Measurements from ENCODE around the gene FNIP1.
"Not testable (repeated sequence)": the region's sequence is repeated elsewhere in the genome, so short reads cannot be mapped to it uniquely, and the experiment has no call there.

The FNIP1 gene

DNA sequence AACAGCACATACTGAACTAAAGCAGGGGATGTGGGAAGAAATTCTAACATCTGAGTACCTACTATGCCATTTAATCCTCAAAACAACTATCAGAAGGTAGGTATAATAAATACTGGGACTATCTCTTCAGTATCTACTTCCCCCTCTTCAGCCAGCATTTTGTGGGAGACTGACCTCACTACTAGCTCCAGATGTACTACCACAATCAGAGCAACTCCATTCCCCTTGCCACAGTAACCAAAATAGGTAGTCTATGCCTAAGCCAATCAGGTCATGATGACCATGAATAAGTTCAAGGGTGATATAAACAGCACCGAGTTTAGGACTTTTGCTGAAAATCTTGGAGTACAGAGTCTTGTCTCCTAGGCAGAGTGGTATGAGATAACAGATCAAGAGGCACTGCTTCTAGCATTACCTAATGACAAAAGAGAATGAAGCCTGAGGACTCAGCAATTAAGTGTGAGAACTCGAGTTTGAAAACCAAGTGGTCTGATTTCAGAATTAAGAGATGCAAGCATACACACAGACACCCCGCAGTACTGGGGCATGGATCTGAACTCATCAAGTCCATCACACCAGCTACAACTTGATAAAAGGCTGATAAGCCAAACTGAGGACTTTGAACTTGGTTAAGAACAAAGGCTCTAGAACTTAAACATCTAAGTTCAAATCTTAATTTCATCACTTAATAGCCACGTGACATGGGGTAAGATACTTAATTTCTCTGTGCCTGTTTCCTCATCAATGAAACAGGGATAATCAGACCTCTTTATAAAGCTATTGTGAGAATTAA is 9.7 kb downstream of the FNIP1 start:
- DNase-seq: no peak

DNA sequence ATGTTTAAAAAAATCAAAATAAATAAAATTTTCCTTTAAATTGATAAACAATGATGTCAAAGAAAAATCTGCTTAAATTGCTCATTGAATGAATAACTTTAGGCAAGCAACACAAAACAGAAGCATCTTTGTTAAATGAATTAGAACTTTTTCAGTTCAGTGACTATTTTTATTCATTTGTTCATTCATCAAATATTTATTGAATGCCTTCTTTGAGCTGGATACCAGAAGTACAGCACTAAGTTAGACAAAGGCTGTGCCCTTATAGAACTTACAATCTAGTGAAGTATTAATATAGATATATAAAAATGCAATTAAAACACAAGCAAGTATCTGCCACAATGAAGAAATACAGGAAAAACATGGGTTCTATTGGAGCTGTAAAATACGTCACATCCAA is 10.8 kb downstream of the FNIP1 start:
- DNase-seq: no peak

DNA sequence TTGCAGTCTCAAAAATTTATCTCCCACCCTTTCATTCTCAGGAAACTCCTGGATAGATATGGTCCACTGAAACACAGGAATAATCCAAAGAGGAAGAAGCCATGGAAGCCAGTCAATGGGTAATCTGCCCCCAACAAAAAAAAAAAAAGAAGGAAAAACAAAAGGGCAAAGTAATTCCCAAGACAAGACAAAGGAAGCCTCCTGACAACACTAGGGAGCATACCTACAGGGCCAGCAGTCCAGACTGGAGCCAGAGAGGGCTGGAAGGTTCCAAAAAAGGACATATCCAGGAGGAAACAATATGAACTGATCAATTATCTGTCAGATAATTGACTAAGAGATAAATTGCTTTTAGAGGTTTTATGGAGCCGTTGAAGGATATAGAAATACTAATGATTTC is 12.9 kb downstream of the FNIP1 start:
- no peak for DNase-seq

DNA sequence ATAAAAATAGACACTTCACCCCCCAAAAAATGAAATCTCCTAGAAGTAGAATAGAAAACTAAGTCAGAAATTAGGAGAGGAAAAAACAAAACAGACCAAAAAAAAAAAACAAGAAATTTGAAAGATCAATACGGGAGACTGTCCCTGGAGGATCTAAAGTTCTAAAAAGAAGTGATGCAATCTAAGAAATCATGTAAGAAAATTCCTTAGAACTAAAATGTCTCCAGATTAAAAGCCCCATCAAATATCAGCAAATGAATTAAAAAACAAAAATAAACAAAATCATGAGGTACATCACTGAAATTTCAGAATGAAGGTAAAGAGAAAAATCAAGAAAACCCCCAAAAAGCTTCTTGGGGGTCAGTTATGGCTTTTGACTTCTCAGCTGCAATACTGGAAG is 13.5 kb downstream of the FNIP1 start:
- no peak for DNase-seq

DNA sequence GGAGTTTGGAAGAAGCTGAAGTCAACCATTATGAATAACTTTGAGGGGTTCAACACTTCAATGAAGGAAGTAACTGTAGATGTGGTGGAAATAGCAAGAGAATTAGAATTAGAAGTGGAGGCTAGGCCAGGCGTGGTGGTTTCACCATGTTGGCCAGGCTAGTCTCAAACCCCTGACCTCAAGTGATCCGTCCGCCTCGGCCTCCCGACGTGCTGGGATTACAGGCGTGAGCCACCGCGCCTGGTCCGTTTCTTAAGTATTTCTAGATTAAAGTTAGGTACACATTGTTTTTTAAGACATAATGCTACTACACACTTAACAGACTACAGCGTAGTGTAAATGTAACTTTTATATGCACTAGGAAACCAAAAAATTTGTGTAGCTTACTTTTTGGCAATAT is 14.1 kb downstream of the FNIP1 start:
- no peak for DNase-seq

DNA sequence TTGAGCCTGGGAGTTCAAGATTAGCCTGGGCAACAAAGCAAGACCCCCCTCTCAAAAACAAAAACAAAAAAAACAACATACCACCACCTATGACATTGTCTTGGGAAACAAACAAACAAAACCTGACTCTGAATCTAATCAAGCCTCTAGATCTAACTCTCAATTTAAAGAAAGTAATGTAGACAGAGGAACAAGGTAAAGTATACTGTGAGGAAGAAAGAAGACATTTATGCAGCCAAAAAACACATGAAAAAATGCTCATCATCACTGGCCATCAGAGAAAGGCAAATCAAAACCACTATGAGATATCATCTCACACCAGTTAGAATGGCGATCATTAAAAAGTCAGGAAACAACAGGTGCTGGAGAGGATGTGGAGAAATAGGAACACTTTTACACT is 18.7 kb downstream of the FNIP1 start:
- not testable (repeated sequence) for DNase-seq

DNA sequence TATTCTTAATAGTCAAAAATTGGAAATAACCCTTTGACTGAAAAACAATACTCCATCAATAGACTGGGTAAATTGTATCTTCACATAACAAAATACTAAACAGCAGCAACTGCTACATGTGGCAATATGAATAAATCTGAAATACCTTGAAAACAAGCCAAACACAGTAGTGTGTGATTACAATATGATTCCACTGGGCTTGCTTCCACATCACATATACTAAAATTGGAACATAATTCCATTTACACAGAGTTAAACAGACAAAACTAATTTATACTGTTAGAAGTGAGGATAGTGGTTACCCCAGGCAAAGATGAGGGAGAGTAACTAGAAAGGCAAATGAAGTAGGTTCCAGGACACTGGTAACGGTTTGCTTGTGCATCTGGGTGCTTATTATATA is 20.4 kb downstream of the FNIP1 start:
- DNase-seq: no peak

DNA sequence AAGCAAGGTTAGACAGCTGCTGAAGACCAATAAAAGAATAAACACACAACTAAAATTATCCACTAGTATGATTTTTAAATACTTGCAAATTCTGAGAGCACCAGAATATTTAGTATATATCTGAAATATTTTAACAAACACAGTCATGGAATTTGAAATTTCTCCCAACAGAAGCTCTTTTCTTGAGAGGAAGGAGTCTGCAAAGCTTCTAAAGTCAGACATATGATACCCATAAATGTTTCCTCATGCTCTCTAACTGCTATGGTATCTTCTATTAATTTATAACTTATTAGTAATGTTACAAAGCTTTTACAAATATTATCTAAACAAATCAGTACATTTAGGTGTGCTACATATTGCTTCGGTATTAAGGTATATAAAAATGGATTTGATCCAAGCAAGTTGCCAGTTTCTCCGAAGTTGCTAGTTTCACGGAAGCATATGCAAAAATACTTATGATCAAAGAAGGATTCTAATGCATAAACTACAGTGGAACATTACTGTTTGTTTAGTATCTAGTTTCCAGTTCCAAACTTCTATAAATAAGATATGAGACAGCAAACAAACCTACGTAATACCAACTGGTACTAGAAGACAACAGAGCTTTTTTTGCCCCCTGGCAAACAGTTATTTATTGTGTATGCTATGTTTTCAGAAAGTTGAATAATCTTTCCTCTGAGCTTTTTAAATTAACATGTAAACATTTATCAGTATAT is 22.0 kb downstream of the FNIP1 start:
- no peak for DNase-seq

DNA sequence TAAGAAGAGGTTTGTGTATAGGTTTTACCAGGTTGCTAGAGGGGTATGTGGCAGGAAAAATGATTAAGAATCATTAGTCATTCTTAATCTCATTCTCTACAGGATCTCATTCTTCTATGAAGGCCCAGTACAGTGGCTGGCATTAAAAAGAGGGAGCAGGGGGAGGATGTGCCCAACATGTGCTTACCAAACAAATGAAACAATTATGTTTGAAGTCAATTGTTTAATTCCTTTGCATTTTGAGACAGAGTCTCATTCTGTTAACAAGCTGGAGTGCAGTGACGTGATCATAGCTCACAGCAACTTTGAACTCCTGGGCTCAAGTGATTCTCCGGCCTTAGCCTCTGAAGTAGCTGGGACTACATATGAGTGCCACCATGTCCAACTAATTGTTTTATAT is 23.0 kb downstream of the FNIP1 start:
- no peak for DNase-seq

DNA sequence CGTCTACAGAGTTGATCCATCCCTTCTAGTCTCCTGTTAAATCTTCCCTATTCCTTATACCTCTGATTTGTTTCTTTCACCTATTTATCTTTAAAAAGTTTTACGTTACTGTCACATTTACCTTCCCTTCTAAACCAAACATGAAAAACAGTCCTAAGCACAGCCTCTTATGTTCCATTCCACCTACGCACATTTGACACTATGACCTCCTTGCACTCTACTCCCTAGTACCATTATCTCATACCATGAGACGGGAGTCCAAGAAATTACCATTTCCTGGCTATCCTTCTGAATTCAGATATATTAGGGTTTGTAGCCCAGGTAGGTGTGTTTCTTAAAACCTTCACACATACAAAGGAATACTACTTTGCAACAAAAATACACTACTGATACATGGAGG is 25.1 kb downstream of the FNIP1 start:
- DNase-seq: no peak

DNA sequence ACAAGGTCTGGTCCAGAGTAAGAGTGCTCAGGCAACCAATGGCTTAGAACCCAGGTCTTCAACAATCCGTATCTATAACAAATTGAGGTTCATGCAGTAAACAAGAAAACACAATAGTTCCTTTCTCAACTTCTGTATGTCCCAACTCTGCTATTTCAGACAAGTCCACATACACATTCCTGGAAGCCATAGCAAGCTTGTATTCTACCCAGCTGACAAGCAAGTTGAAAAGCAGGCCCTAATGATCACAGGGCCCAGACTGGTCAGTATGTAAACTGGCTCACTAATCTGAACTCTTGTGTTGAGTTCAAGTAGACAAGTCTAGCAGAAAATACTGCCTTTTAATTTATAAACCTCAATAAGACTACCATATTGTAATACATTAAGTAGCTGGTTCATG is 26.9 kb downstream of the FNIP1 start:
- peak; percentile 46 for DNase-seq

DNA sequence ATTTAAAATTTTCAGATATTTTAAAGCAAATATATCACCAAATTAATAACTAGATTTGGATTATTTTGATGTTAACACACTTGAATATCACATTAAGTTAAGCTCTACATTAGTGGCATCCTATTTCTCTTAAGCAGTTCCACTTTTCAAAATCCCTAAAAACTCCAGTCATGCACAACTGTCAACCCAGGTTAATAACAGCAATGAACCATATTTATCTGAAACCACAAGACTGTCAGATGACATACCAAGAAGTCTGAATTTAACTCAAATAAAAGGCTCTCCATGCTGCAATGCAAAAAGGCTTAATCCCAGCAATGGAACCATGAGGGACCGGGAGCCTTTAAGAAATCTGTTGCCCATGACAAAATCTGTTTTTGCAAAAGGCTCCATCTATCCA is 27.5 kb downstream of the FNIP1 start:
- peak; percentile 68 for DNase-seq

DNA sequence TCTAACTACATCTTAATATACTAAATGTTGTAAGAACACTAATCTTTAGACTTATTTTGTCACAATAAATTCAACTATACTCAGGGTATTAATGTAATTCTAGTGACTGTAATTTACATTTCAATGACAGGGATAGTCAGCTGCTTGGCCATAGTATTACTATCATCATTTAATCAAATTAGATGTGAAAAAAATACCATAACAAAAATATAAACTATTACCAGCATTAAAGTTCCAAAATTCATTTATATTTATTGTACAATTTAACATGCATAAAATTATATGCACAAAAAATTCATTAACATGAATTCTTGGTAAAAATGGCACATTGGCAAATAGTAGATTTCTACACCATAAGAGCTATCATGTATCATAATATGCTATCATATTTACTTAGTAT is 28.9 kb downstream of the FNIP1 start:
- DNase-seq: no peak

DNA sequence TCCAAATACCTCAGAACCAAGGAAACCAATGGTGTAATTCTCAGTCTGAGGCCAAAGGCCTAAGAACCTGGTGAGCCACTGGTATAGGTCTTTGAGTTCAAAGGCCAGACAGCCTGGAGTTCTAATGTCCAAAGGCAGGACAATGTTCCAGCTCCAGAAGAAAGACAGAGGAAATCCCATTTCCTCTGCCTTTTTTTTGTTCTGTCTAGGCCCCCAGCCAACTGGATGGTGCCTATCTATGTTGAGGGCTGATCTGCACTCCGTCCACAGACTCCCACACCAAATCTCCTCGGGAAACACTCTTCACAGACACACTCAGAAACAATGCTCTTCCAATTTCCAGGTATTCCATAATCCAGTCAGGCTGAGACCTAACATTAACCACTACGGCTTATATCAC is 30.1 kb downstream of the FNIP1 start:
- no peak for DNase-seq

DNA sequence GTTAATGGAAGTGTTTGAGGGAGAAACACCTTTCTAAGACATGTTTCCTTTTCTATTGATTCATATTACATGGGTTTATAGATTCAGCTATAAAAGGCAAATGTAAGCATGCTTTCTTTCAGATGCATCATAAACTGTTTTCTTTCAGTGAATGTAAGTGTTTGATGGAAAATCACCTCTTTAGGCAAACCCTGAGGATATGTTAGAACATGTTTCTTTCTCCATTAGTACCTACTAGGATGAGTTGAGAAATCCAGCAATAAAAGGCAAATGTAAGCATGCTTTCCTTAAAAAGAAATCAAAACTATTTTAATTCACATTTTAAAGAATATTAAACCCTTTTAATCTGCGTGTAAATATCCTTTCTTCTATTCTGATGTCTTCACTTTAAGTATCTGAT is 31.6 kb downstream of the FNIP1 start:
- DNase-seq: no peak

DNA sequence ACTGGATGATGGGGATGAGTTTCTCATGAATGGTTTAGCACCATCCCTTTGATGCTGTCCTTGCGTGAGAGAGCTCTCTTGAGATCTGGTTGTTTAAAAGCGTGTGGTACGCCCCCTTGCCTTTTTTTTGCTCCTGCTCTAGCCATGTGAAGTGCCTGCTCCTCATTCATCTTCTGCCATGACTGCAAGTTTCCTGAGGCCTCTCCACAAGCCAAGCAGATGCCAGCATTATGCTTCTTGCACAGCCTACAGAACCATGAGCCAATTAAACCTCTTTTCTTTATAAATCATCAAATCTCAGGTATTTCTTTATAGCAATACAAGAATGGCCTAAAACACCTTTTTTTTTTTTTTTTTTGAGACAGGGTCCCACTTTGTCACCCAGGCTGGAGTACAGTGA is 32.8 kb downstream of the FNIP1 start:
- no peak for DNase-seq

DNA sequence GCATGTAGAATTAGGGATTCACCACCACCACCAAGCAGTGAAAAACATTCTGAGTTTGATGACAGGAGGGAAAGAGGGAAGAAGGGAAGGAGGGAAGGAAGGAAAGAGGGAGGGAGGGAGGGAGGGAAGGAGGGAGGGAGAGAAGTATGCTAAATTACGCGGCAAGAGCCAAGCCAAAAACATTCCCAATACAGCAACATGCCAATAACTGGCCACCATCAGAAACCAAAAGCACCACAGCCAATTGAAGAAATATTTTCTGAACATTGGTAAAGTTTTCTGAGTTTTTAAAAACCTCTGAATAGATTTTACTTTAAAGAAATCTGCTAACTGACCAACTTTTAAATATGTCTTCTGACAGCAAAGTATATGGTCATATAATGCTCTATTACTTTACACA is 36.0 kb downstream of the FNIP1 start:
- DNase-seq: no peak

DNA sequence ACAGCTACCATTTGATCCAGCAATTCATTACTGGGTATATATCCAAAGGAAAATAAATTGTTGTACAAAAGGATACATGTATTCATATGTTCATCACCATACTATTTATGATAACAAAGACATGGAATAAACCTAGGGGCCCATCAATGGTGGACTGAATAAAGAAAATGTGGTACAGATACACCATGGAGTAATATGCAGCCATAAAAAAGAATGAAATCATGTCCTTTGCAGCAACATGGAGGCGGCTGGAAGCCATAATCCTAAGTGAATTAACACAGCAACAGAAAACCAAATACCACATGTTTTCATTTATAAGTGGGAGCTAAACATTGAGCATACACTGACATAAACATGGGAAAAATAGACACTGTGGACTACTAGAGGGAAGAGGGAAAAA is 37.1 kb downstream of the FNIP1 start:
- no peak for DNase-seq

DNA sequence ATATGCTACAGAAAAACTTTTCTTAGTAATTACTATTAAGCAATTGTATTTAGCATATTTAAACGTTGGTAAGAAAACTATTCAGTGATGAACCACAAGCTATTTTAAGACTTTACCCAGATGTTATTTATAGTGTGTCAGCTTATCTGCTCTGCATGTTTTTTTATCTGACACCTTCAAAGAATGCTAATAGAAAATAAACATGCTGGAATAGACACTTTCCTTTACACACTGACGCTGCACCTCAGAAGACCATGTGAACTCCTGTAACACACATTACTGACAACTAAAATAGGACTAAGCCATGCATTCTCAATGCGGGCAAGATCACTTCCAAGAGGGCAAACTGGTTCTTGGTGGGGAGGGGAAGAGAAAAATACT is 38.3 kb downstream of the FNIP1 start:
- DNase-seq: no peak

DNA sequence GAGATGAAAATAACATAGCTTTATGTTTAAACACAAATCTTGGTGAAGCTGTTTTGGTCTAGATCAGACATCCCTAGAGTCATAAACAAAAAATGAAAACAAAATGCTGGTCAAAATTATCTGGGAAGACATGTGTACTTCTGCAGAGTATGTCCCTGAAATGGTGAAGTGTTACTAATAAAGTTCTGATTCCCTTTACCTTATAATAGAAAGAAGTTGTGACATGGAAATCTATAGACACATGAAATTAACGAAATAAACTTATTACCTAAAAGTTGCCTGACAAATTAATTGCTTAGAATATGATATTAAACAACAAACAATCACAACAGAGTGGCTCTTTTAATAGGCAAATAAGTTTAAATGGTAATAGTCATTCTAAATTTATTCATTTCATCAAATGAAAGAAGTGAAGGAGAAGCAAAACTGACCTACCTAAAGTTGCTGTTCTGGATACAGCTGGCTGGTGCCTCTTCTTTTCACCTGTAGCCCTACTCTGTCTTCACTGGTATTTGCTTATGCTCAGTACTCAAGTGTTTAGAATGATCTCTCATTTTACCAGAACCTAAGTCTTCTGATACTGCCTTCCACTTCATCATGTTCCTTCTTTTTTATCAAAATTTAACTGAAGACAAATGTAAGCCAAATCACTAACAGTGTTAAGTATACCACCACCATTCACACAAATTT is 38.8 kb downstream of the FNIP1 start:
- no peak for DNase-seq

DNA sequence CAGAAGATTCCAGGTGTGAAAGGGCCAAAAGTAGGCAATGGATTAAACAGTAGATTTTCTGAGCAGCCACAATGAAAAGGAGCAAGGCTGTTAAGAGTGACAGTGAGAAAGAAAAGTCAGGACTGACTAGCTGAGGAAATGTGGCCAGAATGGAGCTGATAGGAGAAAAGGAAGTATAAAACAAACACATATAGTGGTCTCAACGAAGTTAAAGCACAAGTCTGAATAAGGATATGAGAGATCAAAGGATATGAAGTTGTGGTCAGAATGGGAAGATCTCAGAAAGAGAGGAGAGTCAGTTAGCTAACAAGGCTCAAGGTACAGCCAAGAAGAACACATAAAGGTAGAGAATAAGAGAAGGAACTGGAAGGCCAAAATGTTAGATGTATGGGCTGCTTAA is 39.9 kb downstream of the FNIP1 start:
- DNase-seq: peak; percentile 76

DNA sequence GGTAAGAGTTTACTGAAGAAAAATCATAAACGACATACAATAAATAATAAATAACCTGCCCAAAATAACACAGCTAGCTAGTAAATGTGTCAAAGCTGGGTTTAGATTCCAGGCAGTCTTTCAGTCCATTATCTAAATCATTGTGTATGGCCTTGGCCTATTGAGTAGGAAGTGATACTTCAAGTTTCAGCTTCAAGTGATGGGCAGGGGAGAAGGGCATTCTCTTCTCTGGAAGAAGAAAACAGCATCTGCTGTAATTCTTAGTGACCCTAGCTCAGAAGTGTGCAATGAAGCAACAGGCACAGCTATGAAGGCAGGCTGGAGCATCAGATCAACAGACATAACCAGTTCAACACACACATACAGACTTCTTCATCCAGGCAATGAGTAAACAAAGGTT is 42.5 kb downstream of the FNIP1 start:
- no peak for DNase-seq

DNA sequence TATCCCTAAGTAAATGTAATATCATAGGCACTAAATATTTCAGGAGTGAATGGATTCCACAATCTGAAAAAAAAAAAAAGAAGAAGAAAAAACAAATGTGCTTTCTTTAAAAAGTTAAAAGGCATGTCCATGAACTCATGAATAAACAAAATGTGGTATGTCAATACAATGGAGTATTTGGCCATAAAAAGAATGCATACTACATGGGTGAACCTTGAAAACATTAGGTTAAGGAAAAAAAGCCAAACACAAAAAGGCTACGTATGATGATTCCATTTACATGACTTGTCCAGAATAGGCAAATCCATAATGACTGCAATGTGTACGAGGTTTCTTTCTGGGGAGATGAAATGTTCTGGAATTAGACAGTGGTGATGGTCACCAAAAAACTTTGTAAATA is 45.3 kb downstream of the FNIP1 start:
- DNase-seq: no peak
